Measurements from ENCODE around the gene G6PC2.
"Not testable (repeated sequence)": the region's sequence is repeated elsewhere in the genome, so short reads cannot be mapped to it uniquely, and the experiment has no call there.

G6PC2 gene

DNA sequence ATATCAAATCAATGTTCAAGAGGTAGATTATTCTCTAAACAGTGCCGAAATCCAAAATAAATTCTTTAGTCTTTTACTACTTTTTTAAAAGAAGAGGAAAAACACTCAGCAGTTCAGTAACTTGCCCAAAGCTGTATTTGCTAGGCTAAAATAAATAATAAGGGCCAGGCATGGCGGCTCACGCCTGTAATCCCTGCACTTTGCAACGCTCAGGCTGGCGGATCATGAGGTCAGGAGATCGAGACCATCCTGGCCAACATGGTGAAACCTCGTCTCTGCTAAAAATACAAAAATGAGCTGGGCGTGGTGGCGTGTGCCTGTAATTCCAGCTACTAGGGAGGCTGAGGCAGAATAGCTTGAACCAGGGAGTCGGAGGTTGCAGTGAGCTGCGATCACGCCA is 18.9 kb upstream of the G6PC2 start:
- not testable (repeated sequence) for H3K4ac ChIP-seq (ENCODE audit: low read depth, low read length); H3K27ac ChIP-seq (ENCODE audit: low read depth, low read length); H3K23ac ChIP-seq (ENCODE audit: low read length); H3K4me1 ChIP-seq (ENCODE audit: control insufficient read depth, low read depth, low read length); H3K18ac ChIP-seq (ENCODE audit: low read length); H3K4me3 ChIP-seq (ENCODE audit: low read length); H3K27me3 ChIP-seq (ENCODE audit: insufficient read depth, low read length, poor library complexity); H2BK5ac ChIP-seq (ENCODE audit: low read length); H2BK15ac ChIP-seq (replicated peaks; ENCODE audit: low read depth); H2AK5ac ChIP-seq (ENCODE audit: low read length); H3K56ac ChIP-seq (ENCODE audit: low read length); H2BK120ac ChIP-seq (ENCODE audit: low read depth, low read length); H4K8ac ChIP-seq (ENCODE audit: low read depth, low read length); H3K79me1 ChIP-seq (ENCODE audit: low read length); H3K36me3 ChIP-seq (ENCODE audit: control insufficient read depth, insufficient read depth, low read length); H4K5ac ChIP-seq (ENCODE audit: low read length); H3K9ac ChIP-seq (ENCODE audit: low read length); H3K79me2 ChIP-seq (ENCODE audit: control insufficient read depth, insufficient read depth, low read length); DNase-seq; H3K4me2 ChIP-seq (ENCODE audit: low read length)
- WGBS (ENCODE audit: extremely low coverage, insufficient coverage, low lambda C conversion rate) = no CpG with 5 or more reads among the region's 12 CpGs

DNA sequence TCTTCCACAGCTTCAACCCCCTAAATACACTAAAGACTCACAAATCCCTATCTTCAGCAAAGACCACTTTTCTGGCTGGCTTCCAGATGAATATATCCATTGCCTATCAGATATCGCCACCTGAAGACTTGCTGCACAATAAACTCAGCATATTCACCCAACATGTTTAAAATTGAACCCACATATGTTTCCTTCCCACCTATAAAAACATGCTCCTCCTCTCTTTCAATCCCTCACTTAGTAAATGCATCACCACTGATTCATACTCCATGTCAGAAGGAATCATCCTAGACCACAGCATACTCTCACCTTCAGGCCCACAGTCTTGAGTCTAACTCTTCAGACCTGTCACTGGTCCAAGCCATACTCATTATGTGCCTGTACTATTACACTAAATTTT is 16.1 kb upstream of the G6PC2 start:
- Histone ChIP-seq H3K4me2 (ENCODE audit: low read length) (no peak overlapping the region), H3K4ac (ENCODE audit: low read depth, low read length) (no peak overlapping the region), H3K79me2 (ENCODE audit: control insufficient read depth, insufficient read depth, low read length) (peaks cover 3% of the 10 kb centered on the region), H4K5ac (ENCODE audit: low read length) (no peak overlapping the region), H3K4me3 (ENCODE audit: low read length) (no peak overlapping the region), H3K4me1 (ENCODE audit: control insufficient read depth, low read depth, low read length) (no peaks in the 10 kb centered on the region), H3K9ac (ENCODE audit: low read length) (no peak overlapping the region), H4K8ac (ENCODE audit: low read depth, low read length) (no peak overlapping the region), H2BK15ac (replicated peaks; ENCODE audit: low read depth) (no peak overlapping the region), H3K18ac (ENCODE audit: low read length) (no peak overlapping the region), H3K56ac (ENCODE audit: low read length) (no peak overlapping the region), H3K27me3 (ENCODE audit: insufficient read depth, low read length, poor library complexity) (no peaks in the 10 kb centered on the region), H3K36me3 (ENCODE audit: control insufficient read depth, insufficient read depth, low read length) (no peaks in the 10 kb centered on the region), H3K79me1 (ENCODE audit: low read length) (peaks cover 4% of the 10 kb centered on the region), H2BK120ac (ENCODE audit: low read depth, low read length) (no peak overlapping the region), H2AK5ac (ENCODE audit: low read length) (no peak overlapping the region), H3K23ac (ENCODE audit: low read length) (no peak overlapping the region), H3K27ac (ENCODE audit: low read depth, low read length) (no peak overlapping the region), H2BK5ac (ENCODE audit: low read length) (no peak overlapping the region)
- WGBS (ENCODE audit: extremely low coverage, insufficient coverage, low lambda C conversion rate) = no CpG with 5 or more reads among the region's 1 CpG
- no peak for DNase-seq

DNA sequence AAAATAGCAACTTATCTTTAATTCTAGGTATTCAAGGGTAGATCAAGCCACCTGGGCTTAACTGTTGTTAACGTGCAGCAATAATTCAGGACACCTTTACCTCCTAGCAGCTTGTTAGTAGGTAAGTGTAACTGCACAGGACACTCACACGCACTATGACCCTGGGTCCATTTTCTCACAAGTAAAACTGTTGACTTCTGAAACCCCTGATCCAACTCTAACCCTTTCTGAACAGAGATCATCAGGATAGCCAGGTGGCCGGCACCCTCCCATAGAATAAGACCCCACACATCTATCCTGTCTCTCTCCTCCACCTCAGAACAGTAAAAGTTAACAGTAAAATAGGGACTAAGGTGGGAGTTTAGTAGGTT is 11.5 kb upstream of the G6PC2 start:
- H3K4me2 ChIP-seq (ENCODE audit: low read length) = peak overlapping the region; percentile 72
- H3K27ac ChIP-seq (ENCODE audit: low read depth, low read length) = no peak overlapping the region
- H3K9ac ChIP-seq (ENCODE audit: low read length) = peak overlapping the region; percentile 94
- H3K56ac ChIP-seq (ENCODE audit: low read length) = peak overlapping the region; percentile 94
- H3K79me2 ChIP-seq (ENCODE audit: control insufficient read depth, insufficient read depth, low read length) = peaks cover 3% of the 10 kb centered on the region
- H3K27me3 ChIP-seq (ENCODE audit: insufficient read depth, low read length, poor library complexity) = no peaks in the 10 kb centered on the region
- H2BK5ac ChIP-seq (ENCODE audit: low read length) = no peak overlapping the region
- H3K4me1 ChIP-seq (ENCODE audit: control insufficient read depth, low read depth, low read length) = no peaks in the 10 kb centered on the region
- H4K8ac ChIP-seq (ENCODE audit: low read depth, low read length) = no peak overlapping the region
- no peak overlapping the region for H2BK15ac ChIP-seq (replicated peaks; ENCODE audit: low read depth)
- no peaks in the 10 kb centered on the region for H3K36me3 ChIP-seq (ENCODE audit: control insufficient read depth, insufficient read depth, low read length)
- H3K18ac ChIP-seq (ENCODE audit: low read length) = no peak overlapping the region
- H4K5ac ChIP-seq (ENCODE audit: low read length) = no peak overlapping the region
- H3K79me1 ChIP-seq (ENCODE audit: low read length) = peaks cover 4% of the 10 kb centered on the region
- no peak overlapping the region for H2BK120ac ChIP-seq (ENCODE audit: low read depth, low read length)
- no peak overlapping the region for H3K23ac ChIP-seq (ENCODE audit: low read length)
- WGBS (ENCODE audit: extremely low coverage, insufficient coverage, low lambda C conversion rate) = no CpG with 5 or more reads among the region's 3 CpGs
- no peak overlapping the region for H3K4ac ChIP-seq (ENCODE audit: low read depth, low read length)
- no peak overlapping the region for H2AK5ac ChIP-seq (ENCODE audit: low read length)
- peak overlapping the region; percentile 95 for H3K4me3 ChIP-seq (ENCODE audit: low read length)
- no peak for DNase-seq

DNA sequence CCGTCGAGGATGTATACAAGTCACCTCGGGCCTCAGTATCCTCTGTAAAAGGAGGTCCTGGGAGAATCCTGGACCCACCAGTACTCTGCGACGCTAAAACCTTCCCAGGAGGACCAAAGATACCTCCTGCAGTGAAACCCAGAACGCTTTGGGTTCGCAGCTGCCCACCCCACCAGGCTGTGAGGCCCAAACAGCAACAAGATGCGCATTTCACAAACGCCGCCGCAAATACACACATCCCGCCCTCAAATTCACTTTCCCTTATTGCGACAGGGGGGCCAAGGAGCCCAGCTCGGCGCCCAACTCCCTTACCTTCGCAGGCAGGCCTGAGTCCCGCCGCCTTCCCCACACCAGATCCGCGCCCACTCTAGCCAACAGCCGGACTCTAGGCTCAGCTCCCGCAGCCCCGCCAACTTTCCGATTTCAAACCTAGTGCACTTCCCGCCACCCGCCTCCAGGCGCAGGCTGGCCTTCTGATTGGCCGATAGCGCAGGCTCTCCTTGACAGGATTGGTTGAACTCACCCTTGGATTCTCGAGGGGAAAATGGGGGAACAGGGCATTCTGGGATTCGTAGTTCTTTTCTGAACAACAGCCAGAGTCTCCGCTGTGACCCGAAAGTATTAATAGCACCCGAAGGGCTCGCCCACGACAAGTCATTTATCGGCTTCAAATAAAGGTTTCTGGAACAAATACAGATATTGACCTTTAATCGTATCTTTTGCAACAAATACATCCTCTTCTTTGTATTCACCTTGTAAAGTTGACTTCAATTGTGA is 10.9 kb upstream of the G6PC2 start, which contains the start of gene SPC25:
SPC25 (minus strand) TSS at position 425 of the 777 bp plus-strand sequence. CDS start 911 bp downstream, outside the sequence.
- H3K4me3 ChIP-seq (ENCODE audit: low read length) = peak within 1 kb of the TSS; percentile 95
- H3K4me2 ChIP-seq (ENCODE audit: low read length) = peak within 1 kb of the TSS; percentile 72
- peaks cover 4% of the 10 kb centered on the region for H3K79me1 ChIP-seq (ENCODE audit: low read length)
- H2BK5ac ChIP-seq (ENCODE audit: low read length) = no peak within 1 kb of the TSS
- H3K18ac ChIP-seq (ENCODE audit: low read length) = peak within 1 kb of the TSS; percentile 34
- H2AK5ac ChIP-seq (ENCODE audit: low read length) = no peak within 1 kb of the TSS
- no CpG with 5 or more reads among the region's 38 CpGs for WGBS (ENCODE audit: extremely low coverage, insufficient coverage, low lambda C conversion rate)
- H3K9ac ChIP-seq (ENCODE audit: low read length) = peak within 1 kb of the TSS; percentile 94
- no peak within 1 kb of the TSS for H3K23ac ChIP-seq (ENCODE audit: low read length)
- H3K27me3 ChIP-seq (ENCODE audit: insufficient read depth, low read length, poor library complexity) = no peaks in the 10 kb centered on the region
- H2BK120ac ChIP-seq (ENCODE audit: low read depth, low read length) = no peak within 1 kb of the TSS
- no peak within 1 kb of the TSS for H3K27ac ChIP-seq (ENCODE audit: low read depth, low read length)
- H3K36me3 ChIP-seq (ENCODE audit: control insufficient read depth, insufficient read depth, low read length) = no peaks in the 10 kb centered on the region
- no peaks in the 10 kb centered on the region for H3K4me1 ChIP-seq (ENCODE audit: control insufficient read depth, low read depth, low read length)
- H3K79me2 ChIP-seq (ENCODE audit: control insufficient read depth, insufficient read depth, low read length) = peaks cover 3% of the 10 kb centered on the region
- DNase-seq = peak; percentile 97
- no peak within 1 kb of the TSS for H3K4ac ChIP-seq (ENCODE audit: low read depth, low read length)
- no peak within 1 kb of the TSS for H2BK15ac ChIP-seq (replicated peaks; ENCODE audit: low read depth)
- H3K56ac ChIP-seq (ENCODE audit: low read length) = peak within 1 kb of the TSS; percentile 94
- peak within 1 kb of the TSS; percentile 82 for H4K8ac ChIP-seq (ENCODE audit: low read depth, low read length)
- no peak within 1 kb of the TSS for H4K5ac ChIP-seq (ENCODE audit: low read length)

DNA sequence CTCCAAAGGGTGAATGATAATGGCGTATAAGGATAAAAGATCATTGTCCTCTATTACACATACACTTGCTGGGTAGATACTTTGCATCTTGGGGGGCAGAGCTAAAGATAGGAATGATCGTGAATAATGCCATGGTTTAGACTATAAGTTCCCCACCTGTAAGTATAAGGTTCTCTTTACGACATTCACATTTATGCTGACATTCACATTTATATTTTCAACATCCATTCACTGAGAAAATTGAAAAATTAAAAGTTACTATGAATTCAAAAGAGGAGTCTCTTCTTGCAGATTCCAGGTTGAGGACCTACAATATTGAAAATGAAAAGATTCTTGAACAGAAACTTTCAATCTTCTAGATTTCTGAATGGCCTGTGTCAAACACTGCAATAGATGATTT is 8.8 kb upstream of the G6PC2 start:
- no peak overlapping the region for H2BK5ac ChIP-seq (ENCODE audit: low read length)
- no peak overlapping the region for H2BK120ac ChIP-seq (ENCODE audit: low read depth, low read length)
- peaks cover 4% of the 10 kb centered on the region for H3K79me1 ChIP-seq (ENCODE audit: low read length)
- H2AK5ac ChIP-seq (ENCODE audit: low read length) = no peak overlapping the region
- DNase-seq = no peak
- H3K4me3 ChIP-seq (ENCODE audit: low read length) = no peak overlapping the region
- no peak overlapping the region for H4K8ac ChIP-seq (ENCODE audit: low read depth, low read length)
- no peak overlapping the region for H4K5ac ChIP-seq (ENCODE audit: low read length)
- no peak overlapping the region for H3K9ac ChIP-seq (ENCODE audit: low read length)
- no peaks in the 10 kb centered on the region for H3K36me3 ChIP-seq (ENCODE audit: control insufficient read depth, insufficient read depth, low read length)
- H3K18ac ChIP-seq (ENCODE audit: low read length) = no peak overlapping the region
- H3K79me2 ChIP-seq (ENCODE audit: control insufficient read depth, insufficient read depth, low read length) = peaks cover 3% of the 10 kb centered on the region
- H2BK15ac ChIP-seq (replicated peaks; ENCODE audit: low read depth) = no peak overlapping the region
- H3K4me1 ChIP-seq (ENCODE audit: control insufficient read depth, low read depth, low read length) = no peaks in the 10 kb centered on the region
- H3K4ac ChIP-seq (ENCODE audit: low read depth, low read length) = no peak overlapping the region
- H3K23ac ChIP-seq (ENCODE audit: low read length) = no peak overlapping the region
- no peak overlapping the region for H3K4me2 ChIP-seq (ENCODE audit: low read length)
- no peak overlapping the region for H3K56ac ChIP-seq (ENCODE audit: low read length)
- no peak overlapping the region for H3K27ac ChIP-seq (ENCODE audit: low read depth, low read length)
- H3K27me3 ChIP-seq (ENCODE audit: insufficient read depth, low read length, poor library complexity) = no peaks in the 10 kb centered on the region
- no CpG with 5 or more reads among the region's 3 CpGs for WGBS (ENCODE audit: extremely low coverage, insufficient coverage, low lambda C conversion rate)

DNA sequence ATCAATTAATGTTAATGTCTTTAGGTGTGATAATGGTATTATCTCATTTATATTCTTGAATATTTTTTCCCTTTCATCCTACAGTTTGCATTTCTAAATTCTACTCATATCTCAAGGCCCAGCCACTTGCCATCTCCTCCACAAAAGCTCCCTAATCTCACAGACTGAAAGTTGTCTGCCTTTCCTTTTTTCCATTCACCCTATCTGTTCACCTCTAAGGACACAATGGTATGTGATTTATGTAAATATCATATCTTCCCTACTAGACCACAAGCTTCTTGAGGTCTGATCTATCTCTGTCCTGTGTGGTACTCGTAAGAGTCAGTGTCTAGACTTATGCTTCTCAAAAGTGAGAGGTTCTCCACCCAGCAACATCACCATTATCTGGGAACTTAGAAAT is 7.0 kb upstream of the G6PC2 start:
- Histone ChIP-seq H3K27me3 (ENCODE audit: insufficient read depth, low read length, poor library complexity) (no peaks in the 10 kb centered on the region), H3K27ac (ENCODE audit: low read depth, low read length) (no peak overlapping the region), H4K8ac (ENCODE audit: low read depth, low read length) (no peak overlapping the region), H2BK15ac (replicated peaks; ENCODE audit: low read depth) (no peak overlapping the region), H3K23ac (ENCODE audit: low read length) (no peak overlapping the region), H3K36me3 (ENCODE audit: control insufficient read depth, insufficient read depth, low read length) (no peaks in the 10 kb centered on the region), H3K4me3 (ENCODE audit: low read length) (no peak overlapping the region), H3K79me2 (ENCODE audit: control insufficient read depth, insufficient read depth, low read length) (peaks cover 3% of the 10 kb centered on the region), H3K4me2 (ENCODE audit: low read length) (no peak overlapping the region), H3K9ac (ENCODE audit: low read length) (no peak overlapping the region), H3K56ac (ENCODE audit: low read length) (no peak overlapping the region), H3K4me1 (ENCODE audit: control insufficient read depth, low read depth, low read length) (no peaks in the 10 kb centered on the region), H3K4ac (ENCODE audit: low read depth, low read length) (no peak overlapping the region), H4K5ac (ENCODE audit: low read length) (no peak overlapping the region), H2BK5ac (ENCODE audit: low read length) (no peak overlapping the region), H2AK5ac (ENCODE audit: low read length) (no peak overlapping the region), H3K79me1 (ENCODE audit: low read length) (peaks cover 4% of the 10 kb centered on the region), H2BK120ac (ENCODE audit: low read depth, low read length) (no peak overlapping the region), H3K18ac (ENCODE audit: low read length) (no peak overlapping the region)
- no peak for DNase-seq
- WGBS (ENCODE audit: extremely low coverage, insufficient coverage, low lambda C conversion rate) = no CpG with 5 or more reads among the region's 1 CpG

Data from mesendoderm (in vitro differentiated cells).